ENCODE results near the gene PPP1R3F.

- no peak for TF ChIP-seq POLR2AphosphoS5 (IDR thresholded peaks at IDR 0.05; ENCODE audit: low read depth, low read length)
- TF ChIP-seq REST (IDR thresholded peaks at IDR 0.05; ENCODE audit: insufficient read depth in 1 of 2, low read depth in 2 of 2, low read length in 2 of 2) = no peak
- TF ChIP-seq TAF1 (IDR thresholded peaks at IDR 0.05; ENCODE audit: borderline replicate concordance, insufficient read depth, low read length) = no peak
Measured at GRCh38 chrX:49266523-49267445, 2.8 kb upstream of the PPP1R3F start.

Data from PFSK-1 (cell line).